Right lobe of liver (tissue), 4 donors: Measurements from ENCODE around the gene SSR4.

Source experiments
- CTCF ChIP-seq, 4 donors: fragments of 200-600 bp in 3 of 4; fragments of 450-650 bp in 1 of 4; IDR thresholded peaks; one replicate each; pipeline versions ENCODE4 v1.5.1 to v1.8.0; 2016 to 2022; ENCODE audit warnings: antibody characterized with exemption in 4 of 4, mild to moderate bottlenecking in 2 of 4
- POLR2A ChIP-seq: fragments of 450-650 bp; IDR thresholded peaks from one replicate; pipeline ENCODE4 v1.6.1; 2017; ENCODE audit warnings: antibody characterized with exemption, mild to moderate bottlenecking
- donor health status: DM: no; HTN: no; CAD: no.
- donor health status: DM: no; HTN: no; CAD: no.
- donor health status: DM: no; HTN: yes; CAD: no.

- no peak for TF ChIP-seq CTCF (IDR thresholded peaks at IDR 0.05)
- no peak for TF ChIP-seq POLR2A
Measured at GRCh38 chrX:153770601-153771414, 23.7 kb upstream of the SSR4 start.
